Lower leg skin (tissue), 4 donors: ENCODE results near the gene HMG20B. TPM values are rescaled to one million over a fixed set of nuclear protein-coding genes. Genes with fewer than 3 reads are reported as not detected.
"Not testable (repeated sequence)": the region's sequence is repeated elsewhere in the genome, so short reads cannot be mapped to it uniquely, and the experiment has no call there.

Source experiments
- DNase-seq, 2 donors: peaks; one replicate each; pipeline ENCODE4 v3.0.0-alpha.2; 2019; ENCODE audit warnings: low spot score in 2 of 2
- H3K4me3 ChIP-seq: fragments of 200-600 bp; sonication (generic); 2 replicates; pipeline ENCODE4 v1.5.1; 2017; ENCODE audit warnings: mild to moderate bottlenecking, low read depth; ENCODE audit not compliant: poor library complexity, severe bottlenecking
- CTCF ChIP-seq, 3 donors: fragments of 450-650 bp; IDR thresholded peaks; one replicate each; pipeline ENCODE4 v1.5.1; 2016; ENCODE audit warnings: antibody characterized with exemption in 3 of 3, mild to moderate bottlenecking in 3 of 3, moderate library complexity in 2 of 3
- POLR2A ChIP-seq, 2 donors: fragments of 450-650 bp; IDR thresholded peaks; one replicate each; pipeline ENCODE4 v1.6.1; 2016 to 2017; ENCODE audit warnings: antibody characterized with exemption in 2 of 2, mild to moderate bottlenecking in 1 of 2, moderate library complexity in 1 of 2
- WGBS, 2 donors: methylation state at CpG; one replicate each; pipeline ENCODE4 v1.1.5; 2018; 5-methylcytosine and 5-hydroxymethylcytosine counted together
- intact Hi-C: fragments of 100-400 bp; cut with DNase I; formaldehyde crosslinking; loops from one replicate; pipeline ENCODE4 v1.15.0; 2023; ENCODE audit warnings: low total_unique reads
- total RNA-seq, 4 donors: library from RNA; depleted of rRNA; stranded (reverse); fragments of >200 nt; gene quantifications; one replicate each; pipeline ENCODE4 v1.1.0, GENCODE V29; 2016

Gene HMG20B
- total RNA-seq, 4 donors from 2014 or later: 112 to 135 (median 123) TPM

- no peak for DNase-seq
- H3K4me3 ChIP-seq: no peak overlapping the region
- 77 to 80% methylated on average over 17 of the region's 17 CpGs for WGBS, 2 donors
- intact Hi-C loops: no loop called here
- TF ChIP-seq CTCF (IDR thresholded peaks at IDR 0.05) (no peak), POLR2A (IDR thresholded peaks at IDR 0.05) (no peak)
Measured at GRCh38 chr19:3563709-3564524, 8.8 kb upstream of the HMG20B start.

GRCh38 chr19:3565139-3565538 is 7.6 kb upstream of the HMG20B start:
- intact Hi-C loops: no loop called here

GRCh38 chr19:3570042-3570441 is 2.7 kb upstream of the HMG20B start:
- 80 to 83% methylated on average over 11 of the region's 11 CpGs for WGBS, 2 donors
- H3K4me3 ChIP-seq, intact Hi-C loops, DNase-seq: not testable (repeated sequence)

More at GRCh38 chr19:3565139-3565538, 7.6 kb upstream of the HMG20B start:
- no peak overlapping the region for H3K4me3 ChIP-seq
- no peak for DNase-seq
- WGBS, 2 donors: 87 to 92% methylated on average over 19 of the region's 19 CpGs
- TF ChIP-seq CTCF (IDR thresholded peaks at IDR 0.05): no peak
- TF ChIP-seq POLR2A (IDR thresholded peaks at IDR 0.05): no peak

GRCh38 chr19:3570606-3571011 is 2.1 kb upstream of the HMG20B start:
- 76 to 79% methylated on average over 7 of the region's 7 CpGs for WGBS, 2 donors
- TF ChIP-seq POLR2A (IDR thresholded peaks at IDR 0.05) (no peak), CTCF (IDR thresholded peaks at IDR 0.05) (no peak)
- H3K4me3 ChIP-seq: no peak overlapping the region
- intact Hi-C loops: no loop called here
- DNase-seq: no peak

GRCh38 chr19:3572132-3572854 is 451 bp upstream of the HMG20B start:
- no peak overlapping the region for H3K4me3 ChIP-seq
- intact Hi-C loops: no loop called here
- TF ChIP-seq CTCF (IDR thresholded peaks at IDR 0.05) (no peak), POLR2A (IDR thresholded peaks at IDR 0.05) (no peak)
- WGBS, 2 donors: 1 to 5% methylated on average over 10 to 29 of the region's 48 CpGs
- DNase-seq: peak; percentile 100

GRCh38 chr19:3573162-3573857 is 566 bp downstream of the HMG20B start:
- intact Hi-C loops: no loop called here
- 1% methylated on average over 35 to 38 of the region's 60 CpGs for WGBS, 2 donors
- DNase-seq: no peak
- no peak for TF ChIP-seq CTCF (IDR thresholded peaks at IDR 0.05)
- no peak for TF ChIP-seq POLR2A (IDR thresholded peaks at IDR 0.05)
- peak overlapping the region; percentile 84 for H3K4me3 ChIP-seq
